Naive thymus-derived CD4-positive, alpha-beta T cell (primary cell): ENCODE results near the gene TERF2IP. TPM values are rescaled to one million over a fixed set of nuclear protein-coding genes. Genes with fewer than 3 reads are reported as not detected.

Experiments used
- ATAC-seq: fragments of 150-1000 bp; cut with Tn5 transposase; 2 replicates; pipeline ENCODE4 v1.10.0; 2021; ENCODE audit warnings: mild to moderate bottlenecking, moderate library complexity
- CTCF ChIA-PET: fragments of 350-600 bp; sonication (Branson Sonifier 250); formaldehyde crosslinking; loops from one replicate; lab custom pipeline; 2021; ENCODE audit warnings: antibody characterized with exemption; lab: Charles Lee
- POLR2A ChIA-PET: fragments of 350-600 bp; sonication (Branson Sonifier 250); formaldehyde crosslinking; loops from one replicate; lab custom pipeline; 2021; ENCODE audit warnings: antibody characterized with exemption, inconsistent platforms; lab: Charles Lee
- DNase-seq, 9 donors: peaks; one replicate each; pipeline versions ENCODE4 v3.0.0 to v3.0.0-alpha.2; 2020 to 2022; ENCODE audit warnings: mixed read lengths in 1 of 9
- H3K27ac ChIP-seq: one replicate; pipeline ENCODE4 v1.7.0; 2013; ENCODE audit warnings: mild to moderate bottlenecking, low read depth, low read length, moderate library complexity
- H3K27me3 ChIP-seq, 2 donors: one replicate each; pipeline ENCODE4 v1.7.0; 2013; ENCODE audit warnings: low read length in 2 of 2, mild to moderate bottlenecking in 2 of 2, moderate library complexity in 2 of 2; ENCODE audit not compliant: control insufficient read depth in 2 of 2, insufficient read depth in 2 of 2
- H3K36me3 ChIP-seq, 3 experiments: 1 replicate in 2 of 3; 2 replicates in 1 of 3; pipeline ENCODE4 v1.7.0; 2013; ENCODE audit warnings: low read length in 3 of 3, mild to moderate bottlenecking in 3 of 3, moderate library complexity in 1 of 3; ENCODE audit not compliant: insufficient read depth in 3 of 3, control insufficient read depth in 2 of 3
- H3K4me1 ChIP-seq, 2 donors: one replicate each; pipeline ENCODE4 v1.7.0; 2013; ENCODE audit warnings: low read length in 2 of 2, mild to moderate bottlenecking in 2 of 2, moderate library complexity in 1 of 2; ENCODE audit not compliant: control insufficient read depth in 2 of 2, insufficient read depth in 2 of 2
- H3K4me3 ChIP-seq: 2 replicates; pipeline ENCODE4 v1.7.0; 2013; ENCODE audit warnings: mild to moderate bottlenecking, low read length
- H3K9me3 ChIP-seq, 3 experiments: 1 replicate in 2 of 3; 2 replicates in 1 of 3; pipeline ENCODE4 v1.7.0; 2013; ENCODE audit warnings: low read length in 3 of 3; ENCODE audit not compliant: control insufficient read depth in 2 of 3
- H3K27ac Mint-ChIP-seq, 9 donors: one replicate each; pipeline ENCODE4 v1.8.0; 2020 to 2022; ENCODE audit warnings: mixed read lengths in 9 of 9, mild to moderate bottlenecking in 8 of 9, moderate library complexity in 5 of 9, inconsistent platforms in 2 of 9
- H3K27me3 Mint-ChIP-seq, 5 donors: one replicate each; pipeline ENCODE4 v1.8.0; 2021 to 2022; ENCODE audit warnings: mixed read lengths in 5 of 5, mild to moderate bottlenecking in 1 of 5
- H3K36me3 Mint-ChIP-seq, 5 donors: one replicate each; pipeline ENCODE4 v1.8.0; 2020 to 2022; ENCODE audit warnings: mixed read lengths in 5 of 5, mild to moderate bottlenecking in 3 of 5, inconsistent platforms in 1 of 5
- H3K4me1 Mint-ChIP-seq, 7 donors: one replicate each; pipeline ENCODE4 v1.8.0; 2020 to 2022; ENCODE audit warnings: mixed read lengths in 7 of 7, mild to moderate bottlenecking in 3 of 7, inconsistent platforms in 1 of 7
- H3K4me3 Mint-ChIP-seq, 10 donors: one replicate each; pipeline ENCODE4 v1.8.0; 2020 to 2022; ENCODE audit warnings: mild to moderate bottlenecking in 10 of 10, mixed read lengths in 10 of 10, moderate library complexity in 6 of 10, inconsistent platforms in 2 of 10
- H3K9me3 Mint-ChIP-seq, 11 donors: one replicate each; pipeline ENCODE4 v1.8.0; 2020 to 2022; ENCODE audit warnings: mixed read lengths in 11 of 11, mild to moderate bottlenecking in 4 of 11, inconsistent platforms in 1 of 11, moderate library complexity in 1 of 11
- intact Hi-C, 2 donors: fragments of 100-400 bp; cut with micrococcal nuclease; formaldehyde crosslinking; loops; one replicate each; pipeline ENCODE4 v1.15.1; 2023
- polyA plus RNA-seq, 2 donors: library from polyadenylated mRNA; unstranded; fragments of 300-500 nt; fragmentation: Illumina TruSeq; gene quantifications; one replicate each; pipeline ENCODE4 v1.2.3, GENCODE V29; 2021
- total RNA-seq, 6 experiments: library from RNA in 5 of 6; stranded (reverse) in 5 of 6; gene quantifications; 1 replicate in 5 of 6; 2 replicates in 1 of 6; pipeline ENCODE4 v1.2.3 and lab custom pipeline; 2021 to 2026

Gene TERF2IP
- total and polyA plus RNA-seq, 7 experiments from 2014 or later = 70.8 to 168 (median 90.2) TPM

DNA sequence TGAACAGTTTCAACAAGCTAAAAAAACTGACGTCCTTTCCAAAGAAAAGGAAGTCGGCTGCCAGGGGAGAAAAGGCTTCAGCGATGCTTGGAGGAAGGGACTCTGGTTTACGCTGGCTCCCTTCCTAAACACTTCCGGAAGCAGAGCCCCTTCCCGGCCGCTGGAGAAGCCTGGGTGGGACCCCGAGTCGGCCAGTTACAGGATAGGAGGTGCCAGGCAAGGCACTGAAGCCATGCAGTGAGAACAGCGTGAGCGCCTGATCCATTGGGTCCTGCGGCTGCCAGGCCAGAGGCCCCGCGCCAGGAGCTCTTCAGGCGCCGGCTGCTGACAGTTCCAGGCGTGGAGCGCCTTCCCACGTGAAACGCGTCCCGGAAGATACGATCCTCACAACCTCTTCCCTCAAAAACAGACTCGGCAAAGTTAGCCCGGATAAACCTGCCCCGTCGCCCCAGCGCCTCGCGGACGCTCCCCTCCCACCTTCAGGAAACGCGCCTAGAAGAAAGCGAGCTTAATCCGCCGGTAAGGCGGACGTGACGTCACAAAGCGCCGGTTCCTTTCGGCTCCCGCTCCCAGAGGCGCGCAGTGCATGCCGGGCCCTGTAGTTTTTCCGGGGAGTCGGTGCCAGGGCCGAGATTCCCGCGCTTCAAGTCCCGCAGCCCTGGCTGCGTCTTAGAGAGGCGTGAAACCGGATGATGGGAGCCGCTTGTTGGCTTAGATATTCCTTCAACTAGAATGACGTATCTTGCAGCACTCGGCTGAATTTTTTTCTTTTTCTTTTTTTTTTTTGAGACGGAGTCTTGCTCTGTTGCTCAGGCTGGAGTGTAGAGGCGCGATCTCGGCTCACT, 24.6 kb upstream of the TERF2IP start, which contains the start of gene ADAT1:
ADAT1 (minus strand) TSS at position 521 of the 845 bp plus-strand sequence. CDS start 2,482 bp downstream, outside the sequence.
- Histone ChIP-seq H3K4me3 (peak within 1 kb of the TSS; percentile 80), H3K27ac (peak within 1 kb of the TSS; percentile 93), H3K36me3 (peaks cover 0 to 21% (median 3%) of the 10 kb centered on the region in 3 experiments), H3K9me3 (no peaks in the 10 kb centered on the region), H3K4me1 (peaks cover 30 to 49% of the 10 kb centered on the region in 2 donors), H3K27me3 (no peaks in the 10 kb centered on the region)
- H3K9me3 Mint-ChIP-seq = peaks cover 0 to 4% (median 0%) of the 10 kb centered on the region in 11 donors
- H3K4me3 Mint-ChIP-seq = peak within 1 kb of the TSS; percentile 91 to 99 (median 96)
- peak; percentile 97 for ATAC-seq
- H3K27me3 Mint-ChIP-seq = no peaks in the 10 kb centered on the region
- intact Hi-C loops = loop anchor here (1.0 to 10.0 kb wide), 18 partner anchors 24 to 1567 kb away; partner anchors contain the start of genes CFDP1 (in 2 of the 2), GABARAPL2 (in 2 of the 2), KARS1 (in 2 of the 2) and TERF2IP (in 2 of the 2)
- H3K36me3 Mint-ChIP-seq = peaks cover 8 to 38% (median 33%) of the 10 kb centered on the region in 5 donors
- H3K4me1 Mint-ChIP-seq = peaks cover 29 to 76% (median 52%) of the 10 kb centered on the region in 7 donors
- peak; percentile 91 to 99 (median 97) for DNase-seq
- H3K27ac Mint-ChIP-seq = peak within 1 kb of the TSS; percentile 92 to 99 (median 97)
- ChIA-PET CTCF (interaction anchor here (0.8 to 2.1 kb wide), 6 partner anchors 17 to 141 kb away, joined by 3 to 8 read pairs (median 4); partner anchors contain the start of genes GABARAPL2, KARS1 and TERF2IP), POLR2A (interaction anchor here (0.9 to 6.6 kb wide), 11 partner anchors 9 to 189 kb away, joined by 3 to 118 read pairs (median 5); partner anchors contain the start of genes CFDP1, GABARAPL2, KARS1 and TERF2IP)

DNA sequence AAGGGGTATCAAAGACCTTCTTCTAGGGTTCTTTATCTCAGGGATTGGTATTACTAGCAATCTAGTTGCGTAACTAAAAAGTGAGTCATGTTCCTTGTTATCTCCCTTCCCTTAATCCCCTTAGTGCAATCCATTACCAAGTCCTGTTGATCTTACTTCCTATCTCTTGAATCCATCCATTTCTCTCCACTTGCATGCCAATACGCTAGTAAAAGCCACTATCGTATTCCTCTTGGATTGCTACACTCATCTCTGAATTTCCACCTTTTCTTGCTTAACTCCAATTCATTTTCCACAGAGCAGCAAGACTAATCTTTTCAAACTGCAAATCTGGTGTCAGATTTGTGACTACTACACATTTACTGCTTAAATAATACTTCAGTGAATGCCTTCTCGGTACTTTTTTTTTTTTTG, 22.6 kb upstream of the TERF2IP start:
- peak overlapping the region in 8 of 9 donors; percentile 8 to 93 (median 76) for H3K27ac Mint-ChIP-seq

DNA sequence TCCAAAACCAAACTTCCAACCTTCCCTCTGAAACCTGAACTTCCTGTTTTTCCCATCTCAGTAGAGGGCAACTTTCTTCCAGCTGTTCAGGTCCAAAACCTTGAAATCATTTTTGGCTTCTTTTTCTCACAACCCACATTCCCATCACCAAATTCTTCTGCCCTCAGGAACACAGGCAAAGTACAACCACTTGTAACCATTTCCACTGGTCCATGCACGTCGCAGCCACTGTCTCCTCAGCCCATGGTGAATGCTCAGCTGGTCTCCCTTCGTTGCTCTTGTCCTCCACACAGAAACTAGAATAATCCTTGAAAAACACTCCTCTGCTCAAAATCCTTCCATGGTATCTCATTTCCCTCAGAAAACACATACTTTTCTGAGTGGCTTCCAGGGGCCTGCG, 20.8 kb upstream of the TERF2IP start:
- Mint-ChIP-seq H3K36me3 (peaks cover 12 to 56% (median 43%) of the 10 kb centered on the region in 5 donors), H3K4me1 (peaks cover 28 to 67% (median 52%) of the 10 kb centered on the region in 7 donors), H3K27ac (peak overlapping the region; percentile 16 to 92 (median 75)), H3K9me3 (peaks cover 0 to 4% (median 0%) of the 10 kb centered on the region in 11 donors), H3K27me3 (no peaks in the 10 kb centered on the region), H3K4me3 (peak overlapping the region in 5 of 10 donors; percentile 41 to 66 (median 49))
- POLR2A ChIA-PET = interaction anchor here (1.4 to 8.2 kb wide), 2 partner anchors 16 to 21 kb away, joined by 5 to 63 read pairs; partner anchors contain the start of genes KARS1 and TERF2IP
- Histone ChIP-seq H3K27me3 (no peaks in the 10 kb centered on the region), H3K4me3 (no peak overlapping the region), H3K27ac (peak overlapping the region; percentile 48), H3K4me1 (peaks cover 27 to 30% of the 10 kb centered on the region in 2 donors), H3K9me3 (no peaks in the 10 kb centered on the region), H3K36me3 (peaks cover 18 to 41% (median 28%) of the 10 kb centered on the region in 3 experiments)
- ATAC-seq (no peak), DNase-seq (no peak)
- intact Hi-C loops = loop anchor here in 1 of 2 donors (10.0 kb wide), 3 partner anchors 482 to 962 kb away; partner anchors contain the start of genes RFWD3, WDR59 and ZFP1
- CTCF ChIA-PET = interaction anchor here (0.9 kb wide), 1 partner anchor 53 kb away, joined by 4 read pairs; no protein-coding TSS in a partner anchor

More for the DNA sequence above, 22.6 kb upstream of the TERF2IP start:
- H3K9me3 ChIP-seq = no peaks in the 10 kb centered on the region
- no peaks in the 10 kb centered on the region for H3K27me3 ChIP-seq
- peaks cover 12 to 48% (median 35%) of the 10 kb centered on the region in 5 donors for H3K36me3 Mint-ChIP-seq
- intact Hi-C loops = loop anchor here in 1 of 2 donors (5.0 to 10.0 kb wide), 4 partner anchors 480 to 1328 kb away; partner anchors contain the start of genes PSMD7, RFWD3, WDR59 and ZFP1
- no peak overlapping the region for H3K4me3 ChIP-seq
- H3K4me3 Mint-ChIP-seq = peak overlapping the region in 7 of 10 donors; percentile 18 to 73 (median 64)
- H3K27me3 Mint-ChIP-seq = no peaks in the 10 kb centered on the region
- peaks cover 8 to 30% (median 13%) of the 10 kb centered on the region in 3 experiments for H3K36me3 ChIP-seq
- peak overlapping the region; percentile 33 for H3K27ac ChIP-seq
- ChIA-PET CTCF (interaction anchor here (0.7 kb wide), 1 partner anchor 29 kb away, joined by 3 read pairs; no protein-coding TSS in a partner anchor), POLR2A (interaction anchor here (8.2 kb wide), 1 partner anchor 23 kb away, joined by 63 read pairs; the partner anchor contains the start of genes KARS1 and TERF2IP)
- ATAC-seq (no peak), DNase-seq (no peak)
- H3K9me3 Mint-ChIP-seq = peaks cover 0 to 4% (median 0%) of the 10 kb centered on the region in 11 donors
- peaks cover 41% of the 10 kb centered on the region in 2 donors for H3K4me1 ChIP-seq
- H3K4me1 Mint-ChIP-seq = peaks cover 42 to 84% (median 67%) of the 10 kb centered on the region in 7 donors

DNA sequence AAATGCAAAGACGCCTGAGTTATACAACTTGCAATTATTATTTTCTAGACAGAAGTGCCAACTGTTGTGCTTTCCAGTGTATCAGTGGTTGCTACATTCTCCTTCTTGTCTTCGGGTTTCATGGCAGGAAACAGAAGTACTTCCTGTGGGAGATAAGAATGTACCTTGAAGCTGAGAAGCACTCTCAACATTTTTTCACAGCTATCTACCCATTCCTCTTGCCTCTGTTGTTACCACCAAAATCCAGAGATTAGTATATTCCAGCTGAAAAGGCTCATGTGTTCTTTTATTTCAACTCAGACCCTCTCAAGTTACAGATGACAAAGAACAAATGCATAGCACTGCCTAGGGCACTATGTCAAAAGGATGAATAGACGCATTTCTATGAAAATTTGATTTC, 19.7 kb upstream of the TERF2IP start:
- DNase-seq (peak in 4 of 9 donors; percentile 13 to 39 (median 26)), ATAC-seq (no peak)
- Histone ChIP-seq H3K27me3 (no peaks in the 10 kb centered on the region), H3K4me1 (peaks cover 21 to 23% of the 10 kb centered on the region in 2 donors), H3K4me3 (no peak overlapping the region), H3K27ac (peak overlapping the region; percentile 48), H3K9me3 (no peaks in the 10 kb centered on the region), H3K36me3 (peaks cover 18 to 50% (median 32%) of the 10 kb centered on the region in 3 experiments)
- H3K27ac Mint-ChIP-seq = peak overlapping the region; percentile 52 to 92 (median 75)
- POLR2A ChIA-PET = interaction anchor here (0.6 to 8.2 kb wide), 4 partner anchors 9 to 194 kb away, joined by 3 to 63 read pairs (median 4); partner anchors contain the start of genes GABARAPL2, KARS1 and TERF2IP
- H3K4me1 Mint-ChIP-seq = peaks cover 23 to 57% (median 46%) of the 10 kb centered on the region in 7 donors
- intact Hi-C loops = loop anchor here in 1 of 2 donors (10.0 kb wide), 3 partner anchors 483 to 963 kb away; partner anchors contain the start of genes RFWD3, WDR59 and ZFP1
- H3K36me3 Mint-ChIP-seq = peaks cover 12 to 60% (median 47%) of the 10 kb centered on the region in 5 donors
- peaks cover 0 to 4% (median 0%) of the 10 kb centered on the region in 11 donors for H3K9me3 Mint-ChIP-seq
- no peaks in the 10 kb centered on the region for H3K27me3 Mint-ChIP-seq
- CTCF ChIA-PET = no interaction called here
- peak overlapping the region; percentile 13 to 75 (median 48) for H3K4me3 Mint-ChIP-seq

DNA sequence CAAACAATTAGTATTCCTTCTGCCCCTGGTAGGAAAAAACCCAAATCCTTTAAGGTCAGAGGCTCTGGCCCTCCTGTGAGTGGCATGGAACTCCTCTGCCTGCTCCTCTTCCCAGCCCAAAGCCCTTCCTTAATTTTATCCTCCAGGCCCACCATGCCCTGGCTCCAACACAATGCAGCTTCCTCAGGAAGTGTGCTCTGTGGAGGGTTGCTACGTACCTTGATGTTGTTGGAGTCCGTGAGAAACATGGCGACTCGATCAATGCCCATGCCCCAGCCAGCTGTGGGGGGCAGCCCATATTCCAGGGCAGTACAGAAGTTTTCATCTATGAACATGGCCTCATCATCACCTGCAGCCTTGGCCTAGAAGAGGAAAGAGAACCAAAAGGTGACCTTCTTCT, 19.2 kb upstream of the TERF2IP start:
- H3K4me1 ChIP-seq = peaks cover 21 to 23% of the 10 kb centered on the region in 2 donors
- peak overlapping the region; percentile 48 for H3K27ac ChIP-seq
- no peaks in the 10 kb centered on the region for H3K27me3 ChIP-seq
- no peak for DNase-seq
- Mint-ChIP-seq H3K9me3 (no peaks in the 10 kb centered on the region), H3K36me3 (peaks cover 12 to 64% (median 47%) of the 10 kb centered on the region in 5 donors), H3K4me3 (peak overlapping the region in 8 of 10 donors; percentile 25 to 75 (median 52)), H3K27me3 (no peaks in the 10 kb centered on the region), H3K4me1 (peaks cover 23 to 52% (median 43%) of the 10 kb centered on the region in 7 donors), H3K27ac (peak overlapping the region; percentile 52 to 92 (median 75))
- ChIA-PET POLR2A (interaction anchor here (0.6 to 8.2 kb wide), 4 partner anchors 8 to 194 kb away, joined by 3 to 63 read pairs (median 4); partner anchors contain the start of genes GABARAPL2, KARS1 and TERF2IP), CTCF (no interaction called here)
- no peak for ATAC-seq
- no peaks in the 10 kb centered on the region for H3K9me3 ChIP-seq
- intact Hi-C loops = loop anchor here in 1 of 2 donors (10.0 kb wide), 3 partner anchors 484 to 964 kb away; partner anchors contain the start of genes RFWD3, WDR59 and ZFP1
- no peak overlapping the region for H3K4me3 ChIP-seq
- peaks cover 18 to 55% (median 37%) of the 10 kb centered on the region in 3 experiments for H3K36me3 ChIP-seq
